Cerebellar cortex (tissue), 1 donor: ENCODE results near the gene CC2D1A.

Source experiments
- DNase-seq: peaks from one replicate; pipeline ENCODE4 v3.0.0-alpha.2; 2015; ENCODE audit warnings: low spot score

CC2D1A gene

GRCh38 chr19:13905634-13906520, at the start of gene CC2D1A, which contains the start of gene BRME1:
CC2D1A (plus strand) TSS chr19:13906201; CDS start chr19:13906442, 241 bp downstream.
BRME1 (minus strand) TSS chr19:13906117; CDS start chr19:13904892, 1,225 bp downstream.
- DNase-seq: peak; percentile 89

DNA sequence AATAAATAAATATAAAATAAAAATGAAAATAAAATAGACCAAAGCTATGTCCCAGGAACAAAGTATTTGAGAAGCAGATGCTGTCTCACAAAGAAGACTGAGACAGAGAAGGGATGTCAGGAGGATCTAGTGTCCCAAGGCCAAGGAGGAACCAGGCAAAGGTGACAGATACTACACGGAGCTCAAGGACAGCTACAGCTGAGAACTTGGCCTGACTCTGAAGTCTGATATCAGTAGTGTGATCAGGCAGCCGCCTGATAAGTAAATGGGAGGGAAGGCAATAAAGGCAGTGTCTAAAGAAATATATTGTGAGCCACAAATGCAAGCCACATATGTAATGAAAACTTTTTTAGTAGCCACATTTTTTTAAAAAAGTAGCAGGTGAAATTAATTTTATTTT, 49.5 kb upstream of the CC2D1A start:
- DNase-seq: no peak

DNA sequence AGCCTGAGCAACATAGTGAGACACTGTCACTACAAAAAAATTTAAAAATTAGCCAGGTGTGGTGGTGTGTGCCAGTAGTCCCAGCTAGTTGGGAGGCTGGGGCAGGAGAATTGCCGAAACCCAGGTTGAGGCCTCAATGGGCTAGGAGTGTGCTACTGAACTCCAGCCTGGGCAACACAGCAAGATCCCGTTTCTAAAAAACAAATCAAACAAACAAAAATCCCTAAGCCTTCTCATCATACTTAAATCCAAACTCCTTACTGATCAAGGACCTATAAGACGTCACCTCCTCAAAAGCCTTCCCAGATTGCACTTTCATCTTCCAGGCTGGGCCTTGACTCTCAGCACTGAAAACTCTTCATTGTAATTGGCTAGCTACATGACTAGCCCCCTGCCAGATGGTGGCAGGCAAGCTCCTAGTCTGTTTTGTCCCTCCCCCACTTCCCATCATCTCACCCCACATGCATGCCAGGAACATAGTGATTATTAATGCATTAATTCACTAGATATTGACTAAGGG, 46.6 kb upstream of the CC2D1A start:
- no peak for DNase-seq

DNA sequence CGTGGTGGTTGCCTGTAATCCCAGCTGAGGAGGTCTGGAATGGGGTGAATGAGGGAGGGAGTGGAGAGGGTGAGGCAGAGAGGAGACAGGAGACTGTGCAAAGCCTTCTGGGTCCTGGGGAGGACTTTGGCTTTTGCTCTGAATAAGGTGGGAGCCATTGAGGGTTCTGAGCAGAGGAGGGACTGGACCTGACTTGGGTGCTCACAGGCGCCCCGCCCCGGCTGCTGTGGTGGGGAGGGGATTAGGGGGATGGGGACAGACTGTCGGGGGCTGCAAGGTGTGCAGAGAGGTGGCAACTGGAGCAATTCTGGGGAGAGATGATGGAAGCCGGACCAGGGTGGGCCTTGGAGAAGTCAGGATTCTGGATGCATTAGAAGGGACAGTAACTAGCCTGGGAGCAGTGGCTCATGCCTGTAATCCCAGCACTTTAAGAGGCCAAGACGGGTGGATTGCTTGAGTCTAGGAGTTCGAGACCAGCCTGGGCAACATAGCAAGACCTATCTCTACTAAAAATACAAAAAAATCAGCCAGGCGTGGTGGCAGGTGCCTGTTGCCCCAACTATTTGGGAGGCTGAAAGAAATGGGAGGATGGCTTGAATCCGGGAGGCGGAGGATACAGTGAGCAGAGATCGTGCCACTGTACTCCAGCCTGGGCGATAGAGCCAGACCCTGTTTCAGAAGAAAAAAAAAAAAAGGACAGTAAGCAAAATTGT, 45.2 kb upstream of the CC2D1A start:
- DNase-seq: no peak

GRCh38 chr19:13861392-13861713, 44.6 kb upstream of the CC2D1A start:
- DNase-seq: no peak

DNA sequence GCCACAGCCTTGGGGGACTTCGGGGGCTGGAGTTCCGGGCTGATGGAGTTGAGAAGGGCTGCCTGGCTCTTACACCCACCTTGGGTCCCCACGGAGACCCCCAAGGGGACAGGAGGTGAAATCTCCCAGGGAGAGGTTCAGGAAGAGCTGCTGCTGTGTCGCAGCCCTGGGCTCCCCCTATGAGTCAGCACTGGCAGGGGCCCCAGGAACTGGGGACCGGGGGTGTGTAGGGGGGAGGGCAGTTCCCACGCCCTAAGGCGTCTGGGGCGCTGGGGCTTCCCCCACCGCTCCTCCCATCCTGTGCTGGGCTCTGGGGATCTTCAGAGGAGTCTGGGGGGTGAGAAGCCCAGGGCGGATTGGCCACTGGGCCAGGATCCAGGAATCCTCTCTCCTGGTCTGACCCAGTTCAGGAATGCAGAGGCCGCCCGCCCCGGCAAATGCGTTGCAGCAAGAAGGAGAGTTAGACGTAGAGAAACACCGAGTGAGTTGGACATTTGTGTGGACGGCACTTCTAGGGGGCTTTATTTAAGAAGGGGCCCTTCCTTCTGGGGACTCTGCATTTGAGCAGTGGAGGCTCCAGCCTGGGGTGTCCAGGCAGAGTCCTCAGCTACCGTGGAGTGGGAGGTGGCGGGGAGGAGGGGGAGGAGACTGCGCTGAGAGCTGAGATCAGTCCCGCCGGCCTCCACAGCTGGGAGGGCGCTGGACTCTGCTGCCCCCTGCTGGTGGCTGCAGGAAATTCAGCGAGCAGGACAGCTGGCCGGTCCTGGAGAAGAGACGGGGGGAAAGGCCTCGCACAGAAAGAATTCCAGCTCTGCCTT, 44.1 kb upstream of the CC2D1A start:
- DNase-seq: peak; percentile 89

- no peak for DNase-seq
Measured at GRCh38 chr19:13864046-13864666, 41.8 kb upstream of the CC2D1A start.

DNA sequence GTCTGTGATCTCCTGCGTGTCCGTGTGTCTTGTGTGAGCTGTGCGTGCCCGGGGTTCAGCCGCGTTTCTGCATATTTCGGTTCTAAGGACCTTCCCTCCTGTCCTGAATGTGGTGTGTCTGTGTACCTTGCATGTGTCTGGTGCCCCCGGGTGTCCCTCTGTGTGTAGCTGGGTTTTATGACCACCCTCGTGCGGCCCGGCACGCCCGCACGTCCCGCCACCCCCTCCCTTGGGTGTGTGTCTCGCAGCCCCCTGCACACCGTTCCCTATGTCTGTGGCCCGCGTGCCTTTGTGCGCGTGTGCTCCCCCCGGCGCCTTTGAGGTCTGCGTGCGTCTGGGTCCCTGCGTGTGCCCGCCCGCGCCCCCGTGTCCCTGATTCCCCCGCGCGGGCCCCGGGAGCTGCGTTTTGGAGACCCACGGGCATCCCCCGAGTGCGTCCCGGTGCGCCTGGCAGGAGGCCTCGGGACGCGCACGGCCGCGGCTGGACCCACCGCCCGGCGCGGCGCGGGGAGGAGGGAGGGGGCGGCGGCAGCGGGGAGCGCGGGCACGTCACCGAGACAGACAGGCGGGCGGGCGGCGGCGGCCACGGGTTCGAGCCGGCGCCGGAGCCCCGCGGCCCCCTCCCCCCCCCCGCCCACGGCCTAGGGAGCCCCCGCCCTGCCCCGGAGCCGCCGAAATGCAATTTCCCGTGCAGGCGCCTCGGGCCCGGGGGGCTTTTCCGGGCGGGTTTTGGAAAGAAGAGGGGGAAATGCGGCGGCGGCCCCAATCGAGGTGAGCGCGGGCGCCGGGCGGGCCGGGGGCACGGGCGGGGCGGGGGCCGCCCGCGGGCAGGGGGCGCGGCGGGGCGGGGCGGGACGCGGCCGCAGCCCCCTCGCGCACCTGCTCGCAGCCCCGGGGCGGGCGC, 41.1 kb upstream of the CC2D1A start:
- no peak for DNase-seq

GRCh38 chr19:13865571-13866462, 40.2 kb upstream of the CC2D1A start:
- DNase-seq: peak; percentile 57

- no peak for DNase-seq
Measured at GRCh38 chr19:13866463-13867046, 39.4 kb upstream of the CC2D1A start.

GRCh38 chr19:13868663-13869062, 37.3 kb upstream of the CC2D1A start:
- no peak for DNase-seq

GRCh38 chr19:13869281-13869680, 36.7 kb upstream of the CC2D1A start:
- DNase-seq: no peak

DNA sequence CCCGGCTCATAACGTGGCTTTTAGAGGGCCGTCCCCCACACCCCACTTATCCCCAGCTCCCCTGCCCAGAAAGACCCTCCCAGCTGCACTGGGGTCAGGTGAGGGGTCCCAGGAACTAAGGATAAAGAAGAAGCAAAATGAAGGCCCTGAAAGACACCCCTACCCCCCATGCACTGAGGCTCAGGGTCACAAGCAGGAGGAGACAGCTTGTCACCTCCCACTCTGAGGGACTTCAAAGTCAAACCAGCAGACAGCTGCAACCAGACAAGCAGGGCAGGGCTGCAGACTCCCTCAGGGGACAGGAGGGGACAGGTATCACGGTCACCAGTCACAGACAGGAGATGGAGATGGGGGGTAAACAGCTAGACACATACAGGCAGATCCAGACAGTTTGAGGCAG, 35.1 kb upstream of the CC2D1A start:
- no peak for DNase-seq

- no peak for DNase-seq
Measured at GRCh38 chr19:13872339-13872694, 33.7 kb upstream of the CC2D1A start.

DNA sequence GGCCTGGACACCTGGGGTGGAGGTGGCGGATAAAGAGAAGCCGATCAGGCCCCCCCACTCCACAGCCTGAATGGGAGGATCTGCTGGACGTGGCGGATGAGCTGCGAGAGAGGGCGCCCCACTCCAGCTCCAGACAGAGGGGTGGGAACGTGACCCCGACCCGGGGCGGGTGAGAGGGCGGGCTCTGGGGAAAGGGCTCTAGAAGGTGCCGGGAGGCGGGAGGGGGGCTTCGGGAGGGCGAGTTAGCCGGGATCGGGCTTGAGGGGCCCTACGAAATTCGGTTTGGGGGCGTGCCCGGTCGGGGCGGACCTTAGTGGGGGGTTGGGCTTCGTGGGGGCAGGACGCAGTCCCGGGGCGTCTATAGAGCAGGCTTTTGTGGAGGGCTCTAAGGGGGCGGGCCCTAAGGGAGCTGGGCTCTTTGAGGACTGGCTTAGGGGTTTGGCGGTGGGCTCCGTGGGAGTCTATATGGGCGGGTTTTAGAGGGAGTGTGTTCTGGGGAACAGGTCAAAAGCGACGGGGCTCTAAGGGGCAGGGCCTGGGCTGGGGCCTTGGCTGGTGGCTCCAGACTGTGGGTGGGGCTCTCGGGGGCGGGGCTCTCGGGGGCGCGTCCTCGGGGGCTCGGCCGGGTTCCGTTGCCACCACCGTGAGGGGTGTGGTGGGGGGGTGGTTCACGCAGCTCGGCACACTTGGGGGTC, 33.2 kb upstream of the CC2D1A start:
- peak; percentile 66 for DNase-seq

DNA sequence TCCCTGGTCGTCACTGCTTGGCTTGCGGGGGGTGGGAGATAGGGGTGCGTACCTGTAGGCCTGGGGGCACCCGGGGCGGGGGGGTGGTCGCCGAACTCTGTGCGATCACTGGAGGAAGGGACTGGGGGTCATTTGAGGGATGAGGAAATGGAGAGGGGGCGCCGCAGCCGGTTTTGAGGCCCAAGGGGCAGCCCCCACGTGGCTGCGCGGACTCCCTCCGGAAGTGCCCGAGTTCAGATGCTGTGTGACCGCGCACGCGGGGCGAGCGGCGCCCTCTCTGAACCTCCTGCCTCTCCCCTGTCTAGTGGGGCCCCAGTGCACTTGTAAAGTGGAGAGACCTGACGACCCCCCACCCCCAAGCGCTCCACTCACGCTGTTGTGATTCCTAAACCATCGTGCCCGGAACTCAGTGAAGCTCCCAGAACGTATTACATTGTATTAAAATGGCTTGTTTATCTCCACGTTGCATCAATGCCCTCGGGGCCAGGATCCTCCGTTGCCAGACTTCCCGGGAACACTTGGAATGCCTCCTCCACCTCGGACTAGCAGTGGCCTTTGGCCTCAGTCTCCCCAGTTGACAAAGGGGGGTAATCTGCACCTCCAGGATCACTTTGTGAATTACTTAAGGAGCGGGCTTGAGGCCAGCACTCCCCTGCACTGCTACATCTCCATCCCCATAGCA, 32.0 kb upstream of the CC2D1A start:
- no peak for DNase-seq

- DNase-seq: no peak
Measured at GRCh38 chr19:13875824-13876223, 30.2 kb upstream of the CC2D1A start.

DNA sequence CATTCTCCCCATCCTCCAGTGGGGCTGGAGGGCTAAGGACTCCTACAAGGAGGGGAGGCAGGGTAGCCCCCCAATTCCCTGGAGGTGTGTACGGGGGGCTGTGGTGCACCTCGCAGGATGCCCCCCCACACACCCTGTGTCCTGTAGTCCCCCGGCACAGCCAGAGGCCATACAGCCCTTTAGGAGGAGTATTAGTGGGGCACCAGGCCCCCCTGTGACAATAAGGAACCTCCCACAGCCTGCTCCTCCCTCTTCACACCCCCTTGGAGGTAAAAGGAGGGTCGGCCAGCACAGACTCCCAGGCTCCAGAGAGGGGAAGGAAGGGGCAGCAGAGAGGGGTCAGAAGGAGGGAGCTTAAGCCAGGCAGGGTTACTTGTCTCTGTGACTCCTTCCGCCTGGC, 29.2 kb upstream of the CC2D1A start, which contains the start of gene NANOS3:
NANOS3 (plus strand) TSS at position 301 of the 400 bp plus-strand sequence. CDS start 115 bp downstream, outside the sequence.
- no peak for DNase-seq
